H1 (cell line): ENCODE measurements around the gene PET100. TPM values are rescaled to one million over a fixed set of nuclear protein-coding genes. Genes with fewer than 3 reads are reported as not detected.

Experiments
- CTCF ChIA-PET: fragments of 300-600 bp; sonication (Branson Sonifier 250); formaldehyde crosslinking; loops from one replicate; lab custom pipeline; 2021; ENCODE audit not compliant: partially characterized antibody; lab: Charles Lee
- POLR2A ChIA-PET: fragments of 300-600 bp; sonication (Branson Sonifier 250); formaldehyde crosslinking; loops from one replicate; lab custom pipeline; 2021; ENCODE audit warnings: inconsistent platforms; ENCODE audit not compliant: partially characterized antibody; lab: Charles Lee
- DNase-seq, 2 experiments: peaks; one replicate each; pipeline versions ENCODE4 v3.0.0 to v3.0.0-alpha.2; 2010 to 2022; ENCODE audit warnings: low spot score in 2 of 2, low read depth in 1 of 2, mixed read lengths in 1 of 2
- FAIRE-seq: peaks from 2 replicates; lab custom pipeline; 2011; peaks lifted over from hg19 to GRCh38; lab: Jason Lieb, UNC
- H2AFZ ChIP-seq: 2 replicates; pipeline ENCODE4 v1.8.1; 2012; ENCODE audit warnings: low read length, inconsistent platforms
- H2AK5ac ChIP-seq: 2 replicates; pipeline ENCODE4 v1.6.1; 2013; ENCODE audit warnings: low read depth, low read length
- H2BK120ac ChIP-seq: replicated peaks from 2 replicates; pipeline ENCODE3; 2013; ENCODE audit warnings: low read depth, low read length, inconsistent platforms
- H2BK12ac ChIP-seq: 2 replicates; pipeline ENCODE4 v1.6.1; 2013; ENCODE audit warnings: low read depth, low read length
- H2BK15ac ChIP-seq: 2 replicates; pipeline ENCODE4 v1.6.1; 2013; ENCODE audit warnings: low read length
- H2BK20ac ChIP-seq: 2 replicates; pipeline ENCODE4 v1.6.1; 2013; ENCODE audit warnings: low read length
- H2BK5ac ChIP-seq: 2 replicates; pipeline ENCODE4 v1.6.1; 2013; ENCODE audit warnings: low read depth, low read length
- H3K14ac ChIP-seq: 2 replicates; pipeline ENCODE4 v1.6.1; 2013; ENCODE audit warnings: inconsistent platforms; ENCODE audit not compliant: insufficient read length
- H3K18ac ChIP-seq: 2 replicates; pipeline ENCODE4 v1.6.1; 2013; ENCODE audit warnings: low read length; ENCODE audit errors: extremely low read depth
- H3K23ac ChIP-seq: 2 replicates; pipeline ENCODE4 v1.6.1; 2013; ENCODE audit warnings: inconsistent platforms; ENCODE audit not compliant: insufficient read length
- H3K23me2 ChIP-seq: 2 replicates; pipeline ENCODE4 v1.6.1; 2013; ENCODE audit warnings: low read depth, low read length
- H3K27ac ChIP-seq: 2 replicates; pipeline ENCODE4 v1.6.1; 2011; ENCODE audit warnings: low read depth, low read length, inconsistent platforms
- H3K27me3 ChIP-seq, 4 experiments: replicated peaks in 1 of 4; 1 replicate in 1 of 4; 2 replicates in 3 of 4; pipeline versions ENCODE4 v1.6.1 to v1.8.1; 2011 to 2013; ENCODE audit warnings: low read length in 3 of 4, mild to moderate bottlenecking in 3 of 4, inconsistent platforms in 2 of 4, mixed read lengths in 2 of 4, moderate library complexity in 1 of 4; ENCODE audit not compliant: control insufficient read depth in 3 of 4, insufficient read depth in 3 of 4; ENCODE audit errors: extremely low read depth in 1 of 4
- H3K36me3 ChIP-seq, 4 experiments: 2 replicates each; pipeline versions ENCODE4 v1.6.1 to v1.8.1; 2011 to 2013; ENCODE audit warnings: mild to moderate bottlenecking in 4 of 4, low read length in 3 of 4, moderate library complexity in 2 of 4, control low read depth in 1 of 4, inconsistent platforms in 1 of 4; ENCODE audit not compliant: insufficient read depth in 4 of 4, control insufficient read depth in 2 of 4
- H3K4ac ChIP-seq: replicated peaks from 2 replicates; pipeline ENCODE3; 2013; ENCODE audit warnings: low read length, low read depth, mixed read lengths, inconsistent platforms; ENCODE audit not compliant: insufficient read length
- H3K4me1 ChIP-seq, 4 experiments: replicated peaks in 1 of 4; 1 replicate in 1 of 4; 2 replicates in 3 of 4; pipeline versions ENCODE4 v1.6.1 to v1.8.1; 2011 to 2013; ENCODE audit warnings: low read length in 3 of 4, inconsistent platforms in 2 of 4, mixed read lengths in 1 of 4; ENCODE audit not compliant: insufficient read depth in 4 of 4, control insufficient read depth in 3 of 4
- H3K4me2 ChIP-seq, 2 experiments: 2 replicates each; pipeline versions ENCODE4 v1.6.1 to v1.8.1; 2011 to 2013; ENCODE audit warnings: low read depth in 2 of 2, low read length in 2 of 2, control low read depth in 1 of 2, inconsistent platforms in 1 of 2, mild to moderate bottlenecking in 1 of 2; ENCODE audit not compliant: insufficient read depth in 1 of 2
- H3K4me3 ChIP-seq, 4 experiments: fragments of 200-600, 300-600 bp in 1 of 4; sonication (generic), shearing (Covaris generic), sonication (Bioruptor Twin) in 1 of 4; 2 replicates each; pipeline versions ENCODE4 v1.5.1 to v1.8.1; 2011 to 2016; ENCODE audit warnings: low read length in 4 of 4, low read depth in 3 of 4, control low read depth in 2 of 4, inconsistent platforms in 2 of 4, mild to moderate bottlenecking in 2 of 4, mixed read lengths in 1 of 4, moderate library complexity in 1 of 4; ENCODE audit not compliant: insufficient read depth in 2 of 4; ENCODE audit errors: extremely low read depth in 1 of 4
- H3K56ac ChIP-seq: replicated peaks from 2 replicates; pipeline ENCODE3; 2013; ENCODE audit warnings: low read depth, mild to moderate bottlenecking, mixed read lengths, low read length, inconsistent platforms; ENCODE audit not compliant: insufficient read length
- H3K79me1 ChIP-seq: 2 replicates; pipeline ENCODE4 v1.6.1; 2013; ENCODE audit warnings: low read depth, low read length, control low read depth
- H3K79me2 ChIP-seq, 2 experiments: 2 replicates each; pipeline versions ENCODE4 v1.6.1 to v1.8.1; 2012 to 2013; ENCODE audit warnings: low read length in 2 of 2, mild to moderate bottlenecking in 2 of 2, inconsistent platforms in 1 of 2; ENCODE audit not compliant: insufficient read depth in 2 of 2, control insufficient read depth in 1 of 2
- H3K9ac ChIP-seq, 4 experiments: replicated peaks in 1 of 4; 1 replicate in 1 of 4; 2 replicates in 3 of 4; pipeline versions ENCODE4 v1.6.1 to v1.8.1; 2011 to 2013; ENCODE audit warnings: low read depth in 3 of 4, low read length in 3 of 4, control low read depth in 2 of 4, mild to moderate bottlenecking in 2 of 4, moderate library complexity in 2 of 4, inconsistent platforms in 1 of 4; ENCODE audit errors: extremely low read depth in 1 of 4
- H3K9me3 ChIP-seq, 2 experiments: 2 replicates each; pipeline versions ENCODE4 v1.6.1 to v1.8.1; 2012 to 2013; ENCODE audit warnings: mild to moderate bottlenecking in 2 of 2, moderate library complexity in 2 of 2, control low read depth in 1 of 2, inconsistent platforms in 1 of 2, low read depth in 1 of 2, low read length in 1 of 2, mixed read lengths in 1 of 2; ENCODE audit not compliant: insufficient read depth in 2 of 2
- H4K20me1 ChIP-seq, 2 experiments: replicated peaks in 1 of 2; 2 replicates each; pipeline versions ENCODE3 to v1.8.1; 2011 to 2013; ENCODE audit warnings: inconsistent platforms in 2 of 2, low read length in 2 of 2, mild to moderate bottlenecking in 1 of 2; ENCODE audit not compliant: insufficient read depth in 2 of 2, control insufficient read depth in 1 of 2
- H4K5ac ChIP-seq: 2 replicates; pipeline ENCODE4 v1.6.1; 2013; ENCODE audit warnings: low read length, low read depth, mixed read lengths, inconsistent platforms; ENCODE audit not compliant: insufficient read length
- H4K8ac ChIP-seq: 2 replicates; pipeline ENCODE4 v1.8.0; 2013; ENCODE audit warnings: mild to moderate bottlenecking, moderate library complexity, low read length, inconsistent platforms; ENCODE audit not compliant: insufficient read depth; ENCODE audit errors: extremely low read depth
- H4K91ac ChIP-seq: replicated peaks from 2 replicates; pipeline ENCODE3; 2013; ENCODE audit warnings: low read length, mixed read lengths, inconsistent platforms; ENCODE audit not compliant: insufficient read length
- CHD1 ChIP-seq: IDR thresholded peaks from 2 replicates; pipeline ENCODE4 v1.6.1; 2012; ENCODE audit warnings: low read depth, low read length, improper control_type of control experiment
- SIN3A ChIP-seq, 2 experiments: IDR thresholded peaks in 1 of 2; conservative IDR thresholded peaks in 1 of 2; 2 replicates each; pipeline ENCODE4 v1.6.1; 2011 to 2012; ENCODE audit warnings: low read length in 2 of 2, improper control_type of control experiment in 1 of 2, low read depth in 1 of 2, mild to moderate bottlenecking in 1 of 2
- SP1 ChIP-seq: IDR thresholded peaks from 2 replicates; pipeline ENCODE4 v1.6.1; 2011; ENCODE audit warnings: low read depth, low read length
- SRF ChIP-seq: IDR thresholded peaks from 2 replicates; pipeline ENCODE4 v1.6.1; 2011; ENCODE audit warnings: mild to moderate bottlenecking, low read depth, low read length, moderate library complexity
- TCF12 ChIP-seq: IDR thresholded peaks from 2 replicates; pipeline ENCODE4 v1.6.1; 2011; ENCODE audit warnings: low read depth, mild to moderate bottlenecking, low read length
- WGBS, 2 experiments: shearing (Covaris generic) in 1 of 2; methylation state at CpG; one replicate each; pipeline versions ENCODE4 v1.1.6 to v1.1.7; 2013 to 2015; ENCODE audit warnings: low lambda C conversion rate in 2 of 2, mixed read lengths in 2 of 2, inconsistent platforms in 1 of 2, low coverage in 1 of 2, missing lambda C conversion rate in 1 of 2; ENCODE audit not compliant: insufficient replicate concordance in 2 of 2, insufficient coverage in 1 of 2, insufficient read length in 1 of 2; ENCODE audit errors: extremely low coverage in 1 of 2, missing lambda C conversion rate in 1 of 2; 5-methylcytosine and 5-hydroxymethylcytosine counted together
- polyA plus RNA-seq, 7 experiments: library from polyadenylated mRNA; depleted of rRNA in 3 of 7; stranded (reverse) in 5 of 7; unstranded in 2 of 7; fragments of >200 nt in 5 of 7; fragments of 200-250 nt in 2 of 7; gene quantifications; 1 replicate in 5 of 7; 2 replicates in 1 of 7; 4 replicates in 1 of 7; pipeline versions ENCODE4 v1.2.1 to v1.2.3, GENCODE V29; 2011 to 2013; ENCODE audit warnings: missing spikeins in 2 of 7, mixed read lengths in 2 of 7
- total RNA-seq: library from RNA; stranded (reverse); fragmentation: NEBNext Ultra II Directional; extraction: Animal tissue kit (Norgen Biotek cat#: 25700); gene quantifications from 2 replicates; pipeline ENCODE4 v1.2.1, GENCODE V29; 2021

The PET100 gene
- total and polyA plus RNA-seq, 2 of the 8 experiments (the other 6 are each of a cell fraction or from before 2014, with no cell fraction given), result 80.8 to 105 TPM

- 92% methylated on average over 16 of the region's 20 CpGs; no CpG with 5 or more reads in 1 of the 2 experiments for WGBS, 2 experiments
- ChIA-PET CTCF (interaction anchor here (1.0 to 1.8 kb wide), 5 partner anchors 11 to 156 kb away, joined by 4 to 7 read pairs (median 4); no protein-coding TSS in a partner anchor), POLR2A (interaction anchor here (1.0 to 1.8 kb wide), 2 partner anchors 24 to 175 kb away, joined by 3 to 8 read pairs; no protein-coding TSS in a partner anchor)
- no peak overlapping the region for H2BK120ac ChIP-seq
- H3K14ac ChIP-seq, result no peak overlapping the region
- H2AK5ac ChIP-seq, result no peak overlapping the region
- H2BK12ac ChIP-seq, result no peak overlapping the region
- peaks cover 0 to 5% (median 0%) of the 10 kb centered on the region in 4 experiments; a peak in 2 of 7 replicates for H3K4me1 ChIP-seq
- H3K9ac ChIP-seq, result no peak overlapping the region
- H2BK15ac ChIP-seq, result no peak overlapping the region
- no peak for FAIRE-seq
- no peak overlapping the region for H3K4me2 ChIP-seq
- H2AFZ ChIP-seq, result no peak overlapping the region
- TF ChIP-seq SRF (no peak), SIN3A (conservative IDR thresholded peaks at IDR 0.05 in 1 of 2, IDR thresholded peaks at IDR 0.05 in 1 of 2; ENCODE audit: low read depth in 1 of 2, low read length in 2 of 2) (no peak), TCF12 (no peak), SP1 (no peak), CHD1 (no peak)
- no peak overlapping the region for H3K23ac ChIP-seq
- DNase-seq, result no peak
- peak overlapping the region; percentile 72; the same call in 1 of the 2 replicates for H2BK20ac ChIP-seq
- H4K20me1 ChIP-seq, result peaks cover 0 to 16% of the 10 kb centered on the region in 2 experiments
- no peak overlapping the region for H3K27ac ChIP-seq
- H3K27me3 ChIP-seq, result no peaks in the 10 kb centered on the region; a peak in 1 of 7 replicates
- H4K5ac ChIP-seq, result no peak overlapping the region
- no peak overlapping the region; the same call in 1 of the 2 replicates for H4K8ac ChIP-seq
- H2BK5ac ChIP-seq, result no peak overlapping the region
- no peak overlapping the region for H3K18ac ChIP-seq
- H3K36me3 ChIP-seq, result peaks cover 0 to 6% (median 2%) of the 10 kb centered on the region in 4 experiments; a peak in 2 of 8 replicates
- no peak overlapping the region for H4K91ac ChIP-seq
- peaks cover 5% of the 10 kb centered on the region; the same call in 1 of the 2 replicates for H3K23me2 ChIP-seq
- H3K79me2 ChIP-seq, result peaks cover 0 to 3% of the 10 kb centered on the region in 2 experiments; a peak in 1 of 4 replicates
- no peak overlapping the region for H3K4me3 ChIP-seq
- H3K9me3 ChIP-seq, result no peaks in the 10 kb centered on the region; a peak in 1 of 4 replicates
- H3K56ac ChIP-seq, result no peak overlapping the region
- no peaks in the 10 kb centered on the region; the same call in 1 of the 2 replicates for H3K79me1 ChIP-seq
- H3K4ac ChIP-seq, result no peak overlapping the region
These were observed 14.9 kb downstream of the PET100 start for GRCh38 chr19:7644550-7644877.
